OCI-LY7 (cell line): Measurements from ENCODE around the gene DGKQ.

Experiments
- CTCF ChIP-seq: fragments of 200-600 bp; sonication (generic); conservative IDR thresholded peaks from 2 replicates; pipeline ENCODE4 v1.5.1; 2014; ENCODE audit warnings: mild to moderate bottlenecking, antibody characterized with exemption, low read length, moderate library complexity, mixed read lengths
- EZH2phosphoT487 ChIP-seq: fragments of 200-600 bp; sonication (generic); IDR thresholded peaks from 2 replicates; pipeline ENCODE4 v1.6.1; 2018; ENCODE audit warnings: low read depth, borderline replicate concordance, mild to moderate bottlenecking, mixed run types, antibody characterized with exemption, low read length, moderate library complexity, mixed read lengths

GRCh38 chr4:1012034-1012739 lies 38.8 kb upstream of the DGKQ start:
- TF ChIP-seq EZH2phosphoT487, result no peak
- TF ChIP-seq CTCF, result no peak
